H1 (cell line): ENCODE data around the gene DNAH10. TPM values are rescaled to one million over a fixed set of nuclear protein-coding genes. Genes with fewer than 3 reads are reported as not detected.
A peak's percentile ranks its signal among the peaks of the same experiment; 100 is the strongest.

Experiments used
- CTCF ChIA-PET: fragments of 300-600 bp; sonication (Branson Sonifier 250); formaldehyde crosslinking; loops from one replicate; lab custom pipeline; 2021; ENCODE audit not compliant: partially characterized antibody; lab: Charles Lee
- POLR2A ChIA-PET: fragments of 300-600 bp; sonication (Branson Sonifier 250); formaldehyde crosslinking; loops from one replicate; lab custom pipeline; 2021; ENCODE audit warnings: inconsistent platforms; ENCODE audit not compliant: partially characterized antibody; lab: Charles Lee
- DNase-seq, 2 experiments: peaks; one replicate each; pipeline versions ENCODE4 v3.0.0 to v3.0.0-alpha.2; 2010 to 2022; ENCODE audit warnings: low spot score in 2 of 2, low read depth in 1 of 2, mixed read lengths in 1 of 2
- FAIRE-seq: peaks from 2 replicates; lab custom pipeline; 2011; peaks lifted over from hg19 to GRCh38; lab: Jason Lieb, UNC
- H2AFZ ChIP-seq: 2 replicates; pipeline ENCODE4 v1.8.1; 2012; ENCODE audit warnings: low read length, inconsistent platforms
- H2AK5ac ChIP-seq: 2 replicates; pipeline ENCODE4 v1.6.1; 2013; ENCODE audit warnings: low read depth, low read length
- H2BK120ac ChIP-seq: replicated peaks from 2 replicates; pipeline ENCODE3; 2013; ENCODE audit warnings: low read depth, low read length, inconsistent platforms
- H2BK12ac ChIP-seq: 2 replicates; pipeline ENCODE4 v1.6.1; 2013; ENCODE audit warnings: low read depth, low read length
- H2BK15ac ChIP-seq: 2 replicates; pipeline ENCODE4 v1.6.1; 2013; ENCODE audit warnings: low read length
- H2BK20ac ChIP-seq: 2 replicates; pipeline ENCODE4 v1.6.1; 2013; ENCODE audit warnings: low read length
- H2BK5ac ChIP-seq: 2 replicates; pipeline ENCODE4 v1.6.1; 2013; ENCODE audit warnings: low read depth, low read length
- H3K14ac ChIP-seq: 2 replicates; pipeline ENCODE4 v1.6.1; 2013; ENCODE audit warnings: inconsistent platforms; ENCODE audit not compliant: insufficient read length
- H3K18ac ChIP-seq: 2 replicates; pipeline ENCODE4 v1.6.1; 2013; ENCODE audit warnings: low read length; ENCODE audit errors: extremely low read depth
- H3K23ac ChIP-seq: 2 replicates; pipeline ENCODE4 v1.6.1; 2013; ENCODE audit warnings: inconsistent platforms; ENCODE audit not compliant: insufficient read length
- H3K23me2 ChIP-seq: 2 replicates; pipeline ENCODE4 v1.6.1; 2013; ENCODE audit warnings: low read depth, low read length
- H3K27ac ChIP-seq: 2 replicates; pipeline ENCODE4 v1.6.1; 2011; ENCODE audit warnings: low read depth, low read length, inconsistent platforms
- H3K27me3 ChIP-seq, 4 experiments: replicated peaks in 1 of 4; 1 replicate in 1 of 4; 2 replicates in 3 of 4; pipeline versions ENCODE4 v1.6.1 to v1.8.1; 2011 to 2013; ENCODE audit warnings: low read length in 3 of 4, mild to moderate bottlenecking in 3 of 4, inconsistent platforms in 2 of 4, mixed read lengths in 2 of 4, moderate library complexity in 1 of 4; ENCODE audit not compliant: control insufficient read depth in 3 of 4, insufficient read depth in 3 of 4; ENCODE audit errors: extremely low read depth in 1 of 4
- H3K36me3 ChIP-seq, 4 experiments: 2 replicates each; pipeline versions ENCODE4 v1.6.1 to v1.8.1; 2011 to 2013; ENCODE audit warnings: mild to moderate bottlenecking in 4 of 4, low read length in 3 of 4, moderate library complexity in 2 of 4, control low read depth in 1 of 4, inconsistent platforms in 1 of 4; ENCODE audit not compliant: insufficient read depth in 4 of 4, control insufficient read depth in 2 of 4
- H3K4ac ChIP-seq: replicated peaks from 2 replicates; pipeline ENCODE3; 2013; ENCODE audit warnings: low read length, low read depth, mixed read lengths, inconsistent platforms; ENCODE audit not compliant: insufficient read length
- H3K4me1 ChIP-seq, 4 experiments: replicated peaks in 1 of 4; 1 replicate in 1 of 4; 2 replicates in 3 of 4; pipeline versions ENCODE4 v1.6.1 to v1.8.1; 2011 to 2013; ENCODE audit warnings: low read length in 3 of 4, inconsistent platforms in 2 of 4, mixed read lengths in 1 of 4; ENCODE audit not compliant: insufficient read depth in 4 of 4, control insufficient read depth in 3 of 4
- H3K4me2 ChIP-seq, 2 experiments: 2 replicates each; pipeline versions ENCODE4 v1.6.1 to v1.8.1; 2011 to 2013; ENCODE audit warnings: low read depth in 2 of 2, low read length in 2 of 2, control low read depth in 1 of 2, inconsistent platforms in 1 of 2, mild to moderate bottlenecking in 1 of 2; ENCODE audit not compliant: insufficient read depth in 1 of 2
- H3K4me3 ChIP-seq, 4 experiments: fragments of 200-600, 300-600 bp in 1 of 4; sonication (generic), shearing (Covaris generic), sonication (Bioruptor Twin) in 1 of 4; 2 replicates each; pipeline versions ENCODE4 v1.5.1 to v1.8.1; 2011 to 2016; ENCODE audit warnings: low read length in 4 of 4, low read depth in 3 of 4, control low read depth in 2 of 4, inconsistent platforms in 2 of 4, mild to moderate bottlenecking in 2 of 4, mixed read lengths in 1 of 4, moderate library complexity in 1 of 4; ENCODE audit not compliant: insufficient read depth in 2 of 4; ENCODE audit errors: extremely low read depth in 1 of 4
- H3K56ac ChIP-seq: replicated peaks from 2 replicates; pipeline ENCODE3; 2013; ENCODE audit warnings: low read depth, mild to moderate bottlenecking, mixed read lengths, low read length, inconsistent platforms; ENCODE audit not compliant: insufficient read length
- H3K79me1 ChIP-seq: 2 replicates; pipeline ENCODE4 v1.6.1; 2013; ENCODE audit warnings: low read depth, low read length, control low read depth
- H3K79me2 ChIP-seq, 2 experiments: 2 replicates each; pipeline versions ENCODE4 v1.6.1 to v1.8.1; 2012 to 2013; ENCODE audit warnings: low read length in 2 of 2, mild to moderate bottlenecking in 2 of 2, inconsistent platforms in 1 of 2; ENCODE audit not compliant: insufficient read depth in 2 of 2, control insufficient read depth in 1 of 2
- H3K9ac ChIP-seq, 4 experiments: replicated peaks in 1 of 4; 1 replicate in 1 of 4; 2 replicates in 3 of 4; pipeline versions ENCODE4 v1.6.1 to v1.8.1; 2011 to 2013; ENCODE audit warnings: low read depth in 3 of 4, low read length in 3 of 4, control low read depth in 2 of 4, mild to moderate bottlenecking in 2 of 4, moderate library complexity in 2 of 4, inconsistent platforms in 1 of 4; ENCODE audit errors: extremely low read depth in 1 of 4
- H3K9me3 ChIP-seq, 2 experiments: 2 replicates each; pipeline versions ENCODE4 v1.6.1 to v1.8.1; 2012 to 2013; ENCODE audit warnings: mild to moderate bottlenecking in 2 of 2, moderate library complexity in 2 of 2, control low read depth in 1 of 2, inconsistent platforms in 1 of 2, low read depth in 1 of 2, low read length in 1 of 2, mixed read lengths in 1 of 2; ENCODE audit not compliant: insufficient read depth in 2 of 2
- H4K20me1 ChIP-seq, 2 experiments: replicated peaks in 1 of 2; 2 replicates each; pipeline versions ENCODE3 to v1.8.1; 2011 to 2013; ENCODE audit warnings: inconsistent platforms in 2 of 2, low read length in 2 of 2, mild to moderate bottlenecking in 1 of 2; ENCODE audit not compliant: insufficient read depth in 2 of 2, control insufficient read depth in 1 of 2
- H4K5ac ChIP-seq: 2 replicates; pipeline ENCODE4 v1.6.1; 2013; ENCODE audit warnings: low read length, low read depth, mixed read lengths, inconsistent platforms; ENCODE audit not compliant: insufficient read length
- H4K8ac ChIP-seq: 2 replicates; pipeline ENCODE4 v1.8.0; 2013; ENCODE audit warnings: mild to moderate bottlenecking, moderate library complexity, low read length, inconsistent platforms; ENCODE audit not compliant: insufficient read depth; ENCODE audit errors: extremely low read depth
- H4K91ac ChIP-seq: replicated peaks from 2 replicates; pipeline ENCODE3; 2013; ENCODE audit warnings: low read length, mixed read lengths, inconsistent platforms; ENCODE audit not compliant: insufficient read length
- GTF2F1 ChIP-seq: IDR thresholded peaks from 2 replicates; pipeline ENCODE4 v1.6.1; 2012; ENCODE audit warnings: low read depth, low read length, improper control_type of control experiment, borderline replicate concordance
- KDM4A ChIP-seq: IDR thresholded peaks from one replicate; pipeline ENCODE4 v1.7.1; 2012; ENCODE audit warnings: low read depth, mild to moderate bottlenecking, moderate library complexity, low read length, inconsistent platforms; ENCODE audit not compliant: severe bottlenecking
- YY1 ChIP-seq: IDR thresholded peaks from 2 replicates; pipeline ENCODE4 v1.6.1; 2011; ENCODE audit warnings: low read depth, mild to moderate bottlenecking, low read length
- WGBS, 2 experiments: shearing (Covaris generic) in 1 of 2; methylation state at CpG; one replicate each; pipeline versions ENCODE4 v1.1.6 to v1.1.7; 2013 to 2015; ENCODE audit warnings: low lambda C conversion rate in 2 of 2, mixed read lengths in 2 of 2, inconsistent platforms in 1 of 2, low coverage in 1 of 2, missing lambda C conversion rate in 1 of 2; ENCODE audit not compliant: insufficient replicate concordance in 2 of 2, insufficient coverage in 1 of 2, insufficient read length in 1 of 2; ENCODE audit errors: extremely low coverage in 1 of 2, missing lambda C conversion rate in 1 of 2; 5-methylcytosine and 5-hydroxymethylcytosine counted together
- polyA plus RNA-seq, 7 experiments: library from polyadenylated mRNA; depleted of rRNA in 3 of 7; stranded (reverse) in 5 of 7; unstranded in 2 of 7; fragments of >200 nt in 5 of 7; fragments of 200-250 nt in 2 of 7; gene quantifications; 1 replicate in 5 of 7; 2 replicates in 1 of 7; 4 replicates in 1 of 7; pipeline versions ENCODE4 v1.2.1 to v1.2.3, GENCODE V29; 2011 to 2013; ENCODE audit warnings: missing spikeins in 2 of 7, mixed read lengths in 2 of 7
- total RNA-seq: library from RNA; stranded (reverse); fragmentation: NEBNext Ultra II Directional; extraction: Animal tissue kit (Norgen Biotek cat#: 25700); gene quantifications from 2 replicates; pipeline ENCODE4 v1.2.1, GENCODE V29; 2021

Gene DNAH10
- total and polyA plus RNA-seq, 2 of the 8 experiments (the other 6 are each of a cell fraction or from before 2014, with no cell fraction given) = 0.02 to 0.24 TPM

DNA sequence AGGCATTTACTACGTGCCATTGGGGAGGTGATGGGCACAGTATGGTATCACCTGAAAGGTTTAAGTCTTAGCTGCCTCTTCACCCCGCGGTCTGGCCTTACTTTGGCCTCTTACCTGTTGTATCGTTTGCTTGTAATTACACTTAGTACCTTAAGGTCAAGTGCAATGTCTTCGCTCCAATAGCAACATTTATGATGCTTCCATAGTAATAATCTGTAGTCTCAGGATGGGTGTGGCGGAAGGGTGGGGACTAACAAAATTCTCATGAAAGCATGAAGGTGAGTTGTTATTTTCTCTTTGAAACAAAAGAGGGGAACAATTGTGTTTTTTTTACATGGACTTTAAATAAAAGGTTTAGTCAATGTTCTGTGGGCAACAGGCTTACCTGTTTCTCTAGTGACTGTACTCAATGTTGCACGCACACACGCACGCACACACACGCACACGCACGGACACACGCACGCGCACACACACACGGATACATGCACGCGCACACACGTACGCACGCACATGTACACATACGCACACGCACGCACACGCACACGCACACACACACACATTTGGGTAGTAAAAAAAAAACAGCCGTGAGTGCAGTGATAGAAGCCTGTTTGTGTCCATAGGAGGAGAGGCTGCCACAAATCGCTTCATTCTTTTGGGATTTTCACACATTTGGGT, 91.4 kb downstream of the DNAH10 start:
- H4K5ac ChIP-seq = no peak overlapping the region
- no peak for TF ChIP-seq KDM4A
- no peak for TF ChIP-seq GTF2F1
- TF ChIP-seq YY1 = no peak

More for the DNA sequence above, 91.4 kb downstream of the DNAH10 start:
- Histone ChIP-seq H3K79me2 (no peaks in the 10 kb centered on the region), H2BK5ac (no peak overlapping the region), H3K4me1 (no peaks in the 10 kb centered on the region), H3K23me2 (no peaks in the 10 kb centered on the region), H4K8ac (no peak overlapping the region), H3K27me3 (no peaks in the 10 kb centered on the region), H3K4me3 (no peak overlapping the region), H4K91ac (no peak overlapping the region), H3K79me1 (no peaks in the 10 kb centered on the region), H2AK5ac (0 out of 2 replicates have a peak overlapping the region, but pooled peaks have one; percentile 65), H3K36me3 (no peaks in the 10 kb centered on the region), H3K4me2 (no peak overlapping the region), H3K18ac (no peak overlapping the region), H3K9me3 (no peaks in the 10 kb centered on the region), H2AFZ (no peak overlapping the region), H3K14ac (no peak overlapping the region), H3K9ac (no peak overlapping the region), H3K4ac (no peak overlapping the region), H3K27ac (no peak overlapping the region), H2BK20ac (no peak overlapping the region), H2BK120ac (no peak overlapping the region), H4K20me1 (peaks cover 0 to under 1% of the 10 kb centered on the region in 2 experiments), H2BK15ac (no peak overlapping the region), H3K56ac (no peak overlapping the region), H3K23ac (no peak overlapping the region), H2BK12ac (no peak overlapping the region)
- 92% methylated on average over 28 of the region's 28 CpGs; no CpG with 5 or more reads in 1 of the 2 experiments for WGBS, 2 experiments
- ChIA-PET POLR2A (no interaction called here), CTCF (interaction anchor here (0.6 to 1.6 kb wide), 2 partner anchors 12 to 73 kb away, joined by 3 to 7 read pairs; no protein-coding TSS in a partner anchor)
- DNase-seq = no peak
- FAIRE-seq = no peak
